Stimulated activated naive CD8-positive, alpha-beta T cell treated with anti-CD3 and anti-CD28 coated beads, Interleukin-15, Interleukin-2, amounts not matched to agents 100 U/mL and 50 U/mL, for 24 hours (primary cell): Measurements from ENCODE around the gene CAMK1.

Experiments used
- ATAC-seq: fragments of 150-1000 bp; cut with Tn5 transposase; one replicate; pipeline ENCODE4 v1.10.0; 2021
- DNase-seq: peaks from one replicate; pipeline ENCODE4 v3.0.0; 2021

The CAMK1 gene

DNA sequence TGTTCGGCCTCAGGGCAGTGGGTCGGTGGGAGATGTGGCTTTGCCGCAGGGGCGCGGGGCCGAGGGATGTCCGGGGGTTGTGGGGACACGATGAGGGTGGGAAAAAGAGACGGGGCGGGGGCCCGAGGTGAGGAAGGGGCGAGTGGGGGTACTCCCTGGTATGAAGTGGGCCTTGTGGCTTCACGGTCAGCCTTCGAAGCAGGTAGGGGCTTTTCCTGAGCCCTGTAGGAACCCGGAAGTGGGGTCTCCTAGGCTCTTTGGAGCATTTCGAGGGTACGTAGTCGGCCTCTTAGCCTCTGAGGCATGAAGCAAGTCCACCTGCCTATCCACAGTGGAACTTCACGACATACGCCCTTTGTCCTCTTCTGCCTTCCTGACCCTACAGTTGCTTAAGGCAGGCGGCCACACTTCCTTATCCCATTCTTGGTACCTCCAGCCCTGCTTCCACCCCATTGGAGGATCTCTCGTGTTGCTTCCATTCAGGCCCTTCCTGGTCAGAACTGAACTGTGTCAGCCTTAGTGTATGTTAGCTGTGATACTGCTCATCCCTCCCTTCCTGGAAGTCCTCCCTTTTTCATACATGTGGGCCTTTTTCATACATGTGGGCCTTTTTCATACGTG lies 23.5 kb upstream of the CAMK1 start:
- DNase-seq = peak; percentile 33
- peak; percentile 8 for ATAC-seq

DNA sequence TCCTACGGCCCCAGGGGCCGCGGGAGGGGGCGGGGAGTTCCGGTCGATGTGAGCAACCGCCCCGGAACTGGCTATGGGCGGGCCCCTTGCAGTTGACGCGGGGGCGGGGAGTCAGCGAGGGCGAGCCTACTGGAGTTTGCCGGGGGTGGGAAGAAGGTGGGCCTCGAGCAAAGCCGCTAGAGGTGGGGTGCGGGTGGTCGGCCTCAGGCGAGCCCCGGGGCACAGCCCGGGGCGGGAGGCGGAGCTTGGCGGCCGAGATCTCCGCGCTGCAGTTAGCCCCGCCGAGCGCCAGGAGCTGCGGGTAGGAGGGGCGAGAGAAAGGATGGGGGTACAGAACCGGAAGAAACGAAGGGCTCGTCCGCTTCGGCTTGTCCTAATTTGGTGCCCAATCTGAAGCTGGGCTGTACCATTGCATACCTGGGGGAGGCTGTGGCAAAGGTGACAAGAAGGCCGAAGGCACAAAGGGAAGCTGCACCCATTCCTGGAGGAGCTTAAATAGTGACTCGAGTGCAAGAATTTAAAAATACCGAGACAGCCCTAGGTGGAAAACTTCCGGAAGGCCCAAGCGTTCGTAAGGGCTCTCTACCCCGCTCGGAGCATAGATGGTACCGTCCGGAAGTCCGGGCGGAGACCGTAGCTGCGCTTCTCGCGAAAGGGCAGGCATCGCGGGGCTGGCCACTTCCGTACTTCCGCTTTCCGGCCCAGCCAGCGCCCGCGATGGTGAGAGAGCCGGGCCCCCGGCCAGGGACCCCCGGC lies 22.8 kb upstream of the CAMK1 start, which contains the start of the genes ARPC4 and TADA3:
Gene ARPC4 (plus strand): TSS at position 678 of the 756 bp plus-strand sequence. CDS start 40 bp downstream, at position 718.
Gene TADA3 (minus strand): TSS at position 69 of the 756 bp plus-strand sequence. CDS start 1,007 bp downstream, outside the sequence.
- DNase-seq = peak; percentile 93
- peak; percentile 87 for ATAC-seq

DNA sequence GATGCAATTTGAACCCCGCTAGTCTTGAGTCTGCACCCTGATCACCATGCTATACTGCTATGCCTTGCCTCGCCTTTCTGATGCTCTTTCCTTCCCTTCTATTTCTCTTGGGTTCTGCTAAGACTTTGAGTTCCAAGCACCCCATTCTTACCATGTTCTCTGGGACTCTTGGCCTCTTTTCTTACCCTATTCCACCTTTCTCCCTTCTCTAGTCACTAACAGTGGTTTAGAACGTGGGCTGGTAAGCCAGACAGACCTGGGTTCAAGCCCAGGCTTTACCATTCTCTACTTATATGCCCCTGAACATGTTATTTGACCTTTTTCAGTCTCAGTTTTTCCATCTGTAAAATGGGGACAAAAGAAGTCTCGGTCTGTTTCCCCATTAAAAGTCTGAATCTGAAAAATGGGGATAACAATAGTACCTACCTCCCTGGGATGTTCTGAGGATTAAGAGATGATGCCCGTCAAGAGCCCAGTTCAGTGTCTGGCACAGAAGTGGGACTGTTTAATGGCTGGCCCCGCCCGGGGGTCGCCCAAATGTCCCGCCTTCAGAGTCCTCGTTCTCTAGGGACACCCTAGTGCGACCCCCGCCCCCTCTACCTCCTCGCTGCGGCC lies 22.1 kb upstream of the CAMK1 start:
- DNase-seq (no peak), ATAC-seq (peak; percentile 1)

DNA sequence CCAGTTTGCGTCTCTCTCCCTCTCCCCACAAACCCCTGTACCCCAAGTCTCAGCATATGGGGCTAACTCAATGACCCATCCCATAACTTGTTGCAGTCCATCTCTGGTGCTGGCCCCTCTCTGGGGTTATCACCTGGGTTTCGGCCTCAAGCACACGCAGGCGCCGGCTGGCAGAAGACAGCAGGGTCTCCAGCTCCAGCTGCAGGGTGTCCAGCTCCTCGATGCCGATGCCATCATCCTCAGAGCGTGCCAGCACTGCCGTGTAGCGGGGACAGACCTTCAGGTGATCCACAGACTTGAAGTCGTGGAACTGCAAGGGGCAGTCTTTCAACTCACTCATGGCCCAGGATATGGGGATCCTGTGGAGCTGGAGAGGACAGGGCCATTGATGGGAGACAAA lies 21.4 kb upstream of the CAMK1 start:
- DNase-seq (no peak), ATAC-seq (no peak)

DNA sequence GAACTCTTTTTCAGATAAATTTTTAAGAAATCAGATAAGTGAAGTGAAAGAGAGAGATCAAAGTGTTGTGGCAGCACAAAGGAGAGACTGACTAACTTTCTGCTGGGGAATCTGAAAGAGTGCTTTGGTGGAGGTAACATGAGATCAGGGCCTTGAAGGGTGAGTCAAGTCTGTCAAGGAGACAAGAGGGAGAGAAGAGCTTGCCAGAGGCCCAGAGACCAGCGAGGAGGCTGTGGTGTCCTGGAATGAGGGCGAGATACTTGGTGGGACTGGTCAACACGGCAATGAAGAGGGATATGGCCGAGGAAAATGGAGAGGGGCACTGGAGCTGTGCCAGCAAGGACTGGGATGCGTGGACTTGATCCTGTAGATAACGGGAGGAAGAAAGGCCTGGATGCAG lies 18.0 kb upstream of the CAMK1 start:
- ATAC-seq (peak; percentile 65), DNase-seq (peak; percentile 28)

DNA sequence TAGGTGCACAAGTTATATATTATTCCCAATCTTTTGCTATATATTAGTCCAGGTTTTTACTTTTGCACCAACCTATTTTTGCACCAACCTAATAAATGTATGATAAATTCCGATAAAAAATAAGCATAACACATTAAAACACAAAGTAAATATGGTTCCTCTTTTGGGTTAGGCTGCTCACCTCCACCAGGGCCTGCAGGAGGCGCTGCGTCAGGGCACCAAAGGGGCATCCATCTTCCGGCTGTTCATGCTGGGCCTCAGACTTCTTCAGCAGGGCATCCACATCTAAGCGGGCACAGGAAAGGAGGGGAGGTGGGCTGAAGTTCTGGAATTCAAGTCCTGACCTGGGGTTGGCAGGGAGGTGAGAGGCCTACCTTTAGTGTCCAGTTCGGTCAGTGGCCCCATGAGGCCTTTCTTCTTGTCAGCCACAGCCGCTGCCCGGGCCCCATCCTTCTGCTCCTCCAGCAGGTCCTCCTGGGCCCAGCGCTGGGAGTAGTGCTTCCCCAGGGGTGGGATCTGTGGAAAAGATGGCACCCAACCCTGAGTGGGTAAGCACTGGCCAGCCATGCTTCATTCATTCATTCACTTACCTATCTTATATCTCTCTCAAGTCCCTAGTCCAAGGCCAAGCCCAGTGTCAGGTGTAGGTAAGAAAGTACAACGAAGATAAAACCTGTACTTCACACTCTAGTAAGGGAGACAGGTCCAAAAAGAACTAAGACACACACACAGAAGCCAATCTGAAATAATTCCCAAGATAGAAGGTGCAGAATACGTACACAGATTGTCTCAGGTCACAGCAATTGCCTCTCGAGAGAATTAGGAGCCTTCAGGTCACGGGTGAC lies 17.3 kb upstream of the CAMK1 start:
- no peak for ATAC-seq

DNA sequence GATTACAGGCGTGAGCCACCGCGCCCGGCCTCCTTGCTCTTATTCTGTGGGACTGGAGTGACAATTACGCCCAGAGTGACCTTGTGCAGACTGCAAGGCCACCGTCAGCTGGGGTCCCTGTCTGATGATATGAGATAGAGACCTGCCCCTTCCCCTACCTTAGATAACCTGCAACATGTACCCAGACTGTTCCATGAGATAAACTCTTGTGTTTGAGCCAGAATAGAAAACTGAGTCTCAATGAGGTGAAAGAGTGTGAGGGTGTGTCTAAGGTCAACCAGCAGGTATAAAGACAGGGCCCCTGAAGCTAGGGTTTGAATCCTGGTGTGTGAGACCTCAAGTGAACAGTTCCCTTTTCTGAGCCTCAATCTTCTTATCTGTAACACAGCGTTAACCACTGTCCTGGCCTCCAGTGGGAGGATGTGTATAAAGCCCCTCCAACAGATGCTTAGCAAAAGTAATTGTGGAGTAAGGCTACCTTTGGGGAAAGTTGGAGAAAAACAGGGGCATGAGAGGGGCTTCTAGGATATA lies 16.5 kb upstream of the CAMK1 start:
- no peak for ATAC-seq

More for the DNA sequence above, 17.3 kb upstream of the CAMK1 start:
- DNase-seq = no peak

DNA sequence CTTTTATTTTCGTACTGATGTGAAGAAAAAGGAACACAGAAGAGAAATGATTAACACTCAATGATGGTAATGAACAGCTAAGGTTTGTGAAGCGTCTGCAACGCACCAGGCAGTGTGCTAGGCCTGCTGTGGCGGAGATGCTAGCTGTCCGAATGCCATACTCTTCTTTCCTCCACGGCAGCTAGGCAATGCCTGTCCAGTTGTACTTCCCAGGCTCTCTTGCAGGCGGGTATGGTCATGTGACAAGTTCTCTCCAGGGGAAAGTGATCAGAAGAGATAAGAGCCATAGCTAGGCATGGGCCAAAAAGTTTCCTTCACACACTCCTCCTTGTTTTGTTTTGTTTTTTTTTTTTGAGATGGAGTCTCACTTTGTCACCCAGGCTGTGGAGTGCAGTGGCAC lies 15.9 kb upstream of the CAMK1 start:
- DNase-seq (no peak), ATAC-seq (no peak)

More for the DNA sequence above, 16.5 kb upstream of the CAMK1 start:
- no peak for DNase-seq

DNA sequence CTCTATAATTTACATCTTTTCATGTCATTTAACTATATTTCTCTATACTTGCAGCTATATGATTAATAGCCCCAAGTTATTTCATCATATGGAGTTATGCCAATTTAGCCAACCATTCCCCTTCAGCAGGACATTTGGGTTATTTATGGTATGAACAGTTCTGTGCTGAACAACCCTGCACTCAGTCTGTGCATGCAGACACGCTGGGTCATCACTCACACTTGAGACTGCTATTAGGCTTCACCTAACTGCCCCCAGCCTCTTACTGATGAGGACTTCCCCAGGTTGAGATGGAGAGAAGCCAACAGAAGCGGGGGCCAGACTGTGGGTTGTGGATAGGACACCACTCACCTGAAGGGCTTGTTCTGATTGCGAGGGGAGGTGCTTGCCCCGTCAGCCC lies 15.2 kb upstream of the CAMK1 start:
- no peak for ATAC-seq
- DNase-seq = no peak

DNA sequence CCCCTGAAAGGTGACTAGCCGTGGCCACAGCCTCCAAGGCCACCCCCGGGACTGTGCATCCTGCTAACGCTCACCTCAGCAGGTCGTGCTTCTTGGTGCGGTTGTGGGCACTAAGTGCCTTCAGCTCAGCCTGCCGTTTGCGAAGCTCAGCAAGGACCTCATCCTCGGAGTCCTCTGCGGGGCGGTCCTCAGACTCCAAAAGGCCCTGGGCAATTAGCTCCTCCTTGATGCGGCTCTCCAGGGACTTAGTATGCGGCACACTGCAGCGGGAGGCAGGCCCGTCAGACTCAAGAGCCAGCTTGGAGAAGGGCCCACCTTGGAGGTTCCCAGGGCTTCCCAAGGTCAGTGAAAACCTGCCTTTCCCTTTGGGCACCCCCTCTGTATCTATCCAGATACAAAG lies 14.2 kb upstream of the CAMK1 start:
- ATAC-seq (no peak), DNase-seq (no peak)

DNA sequence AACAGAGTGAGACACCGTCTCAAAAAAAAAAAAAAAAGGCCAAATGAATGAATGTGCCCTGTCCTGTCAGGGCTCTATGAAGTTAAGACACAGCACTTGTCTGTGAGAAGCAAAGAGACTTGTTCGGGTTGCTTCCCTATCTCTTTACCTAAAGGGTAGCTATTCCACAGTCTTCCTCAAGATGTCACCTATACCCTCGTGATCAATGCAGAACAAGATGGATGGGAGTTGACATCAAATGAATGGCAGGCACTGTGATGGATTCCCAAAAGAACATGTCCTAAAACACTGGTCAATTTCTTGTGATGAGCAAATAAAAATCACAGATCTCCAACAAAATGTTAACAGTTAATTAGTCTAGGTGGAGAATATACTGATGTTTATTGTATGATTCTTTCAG lies 13.0 kb upstream of the CAMK1 start:
- ATAC-seq (no peak), DNase-seq (no peak)

DNA sequence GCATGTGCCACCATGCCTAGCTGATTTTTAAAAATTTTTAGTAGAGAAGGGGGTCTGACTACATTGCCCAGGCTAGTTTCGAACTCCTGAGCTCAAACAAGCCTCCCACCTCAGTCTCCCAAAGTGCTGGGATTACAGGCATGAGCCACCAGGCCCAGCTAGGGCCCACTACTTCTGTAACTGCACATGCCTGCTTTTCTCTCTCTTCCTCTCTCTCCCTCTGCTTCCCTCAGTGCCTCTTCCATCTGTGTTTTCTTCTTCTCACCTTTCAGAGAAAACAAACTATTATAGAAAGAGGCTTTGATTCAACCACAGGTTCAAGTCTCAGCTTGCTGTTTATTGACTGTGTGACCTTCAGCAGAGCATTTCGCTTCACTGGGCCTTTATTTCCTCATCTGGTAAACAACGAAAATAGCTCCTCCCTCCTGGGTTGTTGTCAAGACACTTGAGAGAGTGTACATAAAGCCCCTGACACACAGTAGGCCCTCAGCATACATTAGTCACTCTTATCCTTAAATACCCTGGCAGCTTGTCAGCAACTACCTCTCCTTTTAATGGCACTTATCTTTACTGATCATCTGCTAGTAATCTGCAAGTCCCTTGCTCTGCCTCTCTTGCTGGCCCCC lies 12.3 kb upstream of the CAMK1 start:
- no peak for ATAC-seq
- DNase-seq = no peak

DNA sequence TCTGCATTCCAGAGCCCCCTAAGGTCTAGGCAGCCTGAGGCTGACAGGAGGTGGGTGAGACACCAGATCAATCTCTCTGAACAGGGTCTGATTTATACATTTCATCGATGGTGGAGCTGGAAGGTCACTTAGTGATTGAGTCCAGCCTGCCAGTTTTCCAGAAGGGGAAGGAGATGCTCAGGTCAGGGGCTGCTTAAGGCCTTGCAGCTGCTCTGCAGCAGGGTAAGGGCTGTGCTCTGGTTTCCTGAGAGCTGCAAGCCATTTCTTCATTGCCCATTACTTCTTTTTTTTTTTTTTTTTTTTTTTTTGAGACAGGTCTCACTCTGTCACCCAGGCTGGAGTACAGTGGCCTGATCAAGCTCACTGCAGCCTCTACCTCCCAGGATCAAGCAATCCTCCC lies 11.8 kb upstream of the CAMK1 start:
- ATAC-seq (no peak), DNase-seq (no peak)

DNA sequence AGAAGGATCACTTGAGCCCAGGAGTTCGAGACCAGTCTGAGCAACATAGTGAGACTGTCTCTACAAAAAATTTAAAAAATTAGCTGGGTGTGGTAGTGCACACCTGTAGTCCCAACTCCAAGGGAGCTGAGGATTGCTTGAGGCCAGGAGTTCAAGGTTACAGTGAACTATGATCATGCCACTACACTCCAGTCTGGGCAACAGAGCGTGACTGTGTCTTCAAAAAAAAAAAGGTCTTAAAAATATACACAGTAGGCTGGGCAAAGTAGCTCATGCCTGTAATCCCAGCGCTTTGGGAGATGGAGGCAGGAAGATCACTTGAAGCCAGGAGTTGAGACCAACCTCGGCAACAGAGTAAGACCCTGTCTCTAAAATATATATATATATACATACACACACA lies 11.2 kb upstream of the CAMK1 start:
- no peak for ATAC-seq
- no peak for DNase-seq

DNA sequence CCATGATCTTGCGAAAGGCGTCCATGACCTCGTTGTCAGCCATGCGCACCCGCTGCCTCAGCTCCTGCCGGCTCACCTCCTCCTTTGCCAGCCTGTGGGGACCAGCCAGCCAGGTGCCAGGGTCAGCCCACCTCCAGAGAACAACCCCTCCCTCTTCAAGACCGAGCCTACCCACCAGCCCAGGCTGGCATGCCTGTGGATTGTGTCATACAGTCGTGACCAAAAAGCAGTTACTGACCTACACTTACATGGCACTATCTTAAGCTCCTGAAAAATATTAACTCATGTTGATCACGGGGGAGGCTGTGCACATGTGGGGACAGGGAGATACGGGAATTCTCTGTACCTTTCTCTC lies 10.7 kb upstream of the CAMK1 start:
- ATAC-seq (no peak), DNase-seq (no peak)

DNA sequence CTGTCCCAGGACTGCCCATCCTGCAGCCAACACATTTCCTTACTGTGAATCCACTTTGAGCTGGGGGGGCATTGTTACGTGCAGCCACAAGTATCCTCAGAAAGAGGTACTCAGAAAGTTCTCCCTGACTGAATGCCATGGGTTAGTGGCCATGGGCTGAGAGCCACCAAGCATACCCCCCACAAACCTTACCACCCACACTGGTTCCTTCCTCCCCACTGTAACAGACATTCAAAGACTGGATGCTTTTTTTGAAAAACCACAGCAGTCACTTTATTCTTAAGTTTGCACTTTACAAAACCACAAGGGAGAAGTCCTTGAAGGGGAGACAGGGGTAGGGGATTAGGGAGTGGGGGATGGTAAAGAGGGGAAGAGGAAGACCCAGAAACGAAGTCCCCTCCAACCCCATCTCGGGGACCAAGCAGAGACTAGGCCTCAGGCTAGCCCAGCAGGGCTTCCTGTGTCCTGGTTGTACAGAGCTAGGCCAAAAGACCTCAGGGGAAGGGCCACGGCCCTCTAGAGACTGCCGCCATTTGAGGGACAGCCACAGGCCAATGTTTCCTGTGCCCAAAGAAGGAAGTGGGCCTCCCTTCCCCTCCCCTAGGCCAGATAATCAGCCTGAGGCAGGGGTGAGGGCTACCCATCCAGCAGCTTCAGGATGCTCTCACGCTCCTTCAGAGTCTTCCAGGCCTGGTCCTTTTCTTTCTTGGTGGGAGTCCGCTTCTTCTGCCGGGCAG lies 10.1 kb upstream of the CAMK1 start:
- ATAC-seq (peak; percentile 60), DNase-seq (peak; percentile 64)

DNA sequence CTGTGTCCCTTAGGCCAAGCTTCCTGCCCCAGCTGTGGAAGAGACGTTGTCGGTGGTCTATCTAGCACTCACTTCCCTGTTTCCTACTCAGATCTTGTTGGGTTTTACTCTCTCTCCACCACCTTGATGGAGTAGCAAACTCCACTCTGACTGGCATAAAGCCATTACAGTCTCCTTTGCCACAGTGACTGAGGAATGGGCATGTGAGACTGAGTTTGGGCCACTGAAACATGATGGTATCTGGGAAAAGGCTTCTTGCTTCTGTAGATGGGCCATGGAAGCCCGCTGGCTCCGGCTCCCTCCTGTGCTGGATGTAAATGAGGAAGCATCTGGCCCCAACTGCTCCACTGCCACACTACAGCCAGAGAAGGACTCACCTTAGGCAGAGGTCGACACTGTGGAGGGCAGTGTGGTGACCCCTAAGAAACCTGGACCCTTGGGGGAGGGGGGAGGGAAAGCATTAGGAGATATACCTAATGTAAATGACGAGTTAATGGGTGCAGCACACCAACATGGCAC lies 9.4 kb upstream of the CAMK1 start:
- no peak for ATAC-seq
- DNase-seq = peak; percentile 27

DNA sequence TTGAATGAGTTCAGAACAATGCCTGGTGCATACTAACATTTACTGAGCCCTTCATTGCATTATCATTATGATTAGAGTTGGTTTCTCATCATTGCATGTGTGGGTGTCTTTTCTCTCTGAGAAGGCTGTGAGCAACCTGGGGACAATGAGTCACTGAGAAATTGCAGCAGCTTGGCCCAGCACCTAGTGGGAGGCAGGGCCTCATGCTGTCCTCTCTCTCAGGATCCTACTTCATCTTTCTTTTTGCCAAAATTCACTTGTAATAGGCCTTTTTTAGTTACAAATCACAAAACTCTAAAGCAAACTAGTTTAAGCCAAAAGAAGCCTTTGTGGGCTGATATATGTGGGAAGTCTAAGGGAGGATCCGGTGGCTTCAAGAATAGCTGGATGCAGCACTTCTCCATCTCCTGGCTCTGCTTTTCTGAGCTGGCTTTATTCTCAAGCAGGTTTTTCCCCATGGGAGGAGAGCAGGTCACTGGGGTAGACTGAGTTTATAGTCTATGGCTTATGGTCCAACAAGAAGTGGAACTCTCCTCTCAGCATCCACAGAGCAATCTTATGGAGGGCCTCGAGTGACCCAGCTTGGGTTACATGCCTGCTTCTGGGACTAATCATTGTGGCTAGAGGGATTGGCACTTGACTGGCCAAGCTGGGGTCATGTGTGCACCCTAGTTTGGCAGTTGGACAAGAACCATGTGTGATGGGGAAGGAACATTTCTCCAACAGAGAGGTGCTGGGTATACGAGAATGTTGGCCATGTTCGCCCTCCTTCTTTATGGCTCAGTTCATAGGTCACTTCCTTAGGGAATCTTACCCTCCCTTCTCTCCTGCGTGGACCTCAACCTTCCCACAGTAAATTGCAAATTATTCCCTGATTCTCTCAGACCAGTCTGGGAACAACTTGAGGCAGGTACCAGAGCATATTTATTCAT lies 8.7 kb upstream of the CAMK1 start:
- ATAC-seq (peak; percentile 89), DNase-seq (peak; percentile 71)

DNA sequence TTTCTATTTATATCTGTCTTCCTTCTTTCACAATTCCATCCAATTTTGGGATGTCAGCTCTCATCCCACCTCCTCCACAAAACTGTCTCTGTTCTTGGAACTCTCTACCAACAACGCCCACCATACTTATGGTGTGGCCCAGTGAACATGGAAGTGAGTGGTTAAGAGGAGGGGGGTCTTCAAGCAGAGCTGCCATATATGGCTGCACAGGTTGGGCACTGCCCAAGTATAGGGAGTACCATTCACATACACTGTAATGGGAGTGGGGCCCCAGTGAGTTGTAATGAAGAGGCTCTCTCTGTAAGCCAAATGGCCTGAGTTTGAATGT lies 7.9 kb upstream of the CAMK1 start:
- ATAC-seq = peak; percentile 40

More for the DNA sequence above, 7.9 kb upstream of the CAMK1 start:
- DNase-seq = peak; percentile 34
